Bronchial epithelial cell (primary cell): ENCODE results near the gene WNT6. TPM values are rescaled to one million over a fixed set of nuclear protein-coding genes. Genes with fewer than 3 reads are reported as not detected.

ENCODE experiments used
- DNase-seq: peaks from one replicate; pipeline ENCODE4 v3.0.0-alpha.2; 2010; ENCODE audit warnings: low read depth
- FAIRE-seq: peaks from 2 replicates; lab custom pipeline; 2011; peaks lifted over from hg19 to GRCh38; lab: Jason Lieb, UNC
- H3K27me3 ChIP-seq: 2 replicates; pipeline ENCODE4 v1.5.1; 2011; ENCODE audit warnings: low read length; ENCODE audit not compliant: control insufficient read depth, insufficient read depth
- H3K36me3 ChIP-seq: 2 replicates; pipeline ENCODE4 v1.5.1; 2011; ENCODE audit warnings: low read length; ENCODE audit not compliant: control insufficient read depth, insufficient read depth
- H3K4me3 ChIP-seq: 2 replicates; pipeline ENCODE4 v1.5.1; 2011; ENCODE audit warnings: mild to moderate bottlenecking, low read depth, low read length, control low read depth
- total RNA-seq: library from RNA; depleted of rRNA; stranded (reverse); fragments of >200 nt; gene quantifications from 2 replicates; pipeline ENCODE4 v1.2.1, GENCODE V29; 2014
- TF ChIP-seq, protein P1 (sequence below): IDR thresholded peaks from 2 replicates; pipeline ENCODE4 v1.5.1; 2011; ENCODE audit warnings: mild to moderate bottlenecking, moderate library complexity, low read length, control low read depth, inconsistent platforms; ENCODE audit not compliant: insufficient read depth, severe bottlenecking

WNT6 gene
- total RNA-seq, 1 donor from 2014 or later, result not detected

DNA sequence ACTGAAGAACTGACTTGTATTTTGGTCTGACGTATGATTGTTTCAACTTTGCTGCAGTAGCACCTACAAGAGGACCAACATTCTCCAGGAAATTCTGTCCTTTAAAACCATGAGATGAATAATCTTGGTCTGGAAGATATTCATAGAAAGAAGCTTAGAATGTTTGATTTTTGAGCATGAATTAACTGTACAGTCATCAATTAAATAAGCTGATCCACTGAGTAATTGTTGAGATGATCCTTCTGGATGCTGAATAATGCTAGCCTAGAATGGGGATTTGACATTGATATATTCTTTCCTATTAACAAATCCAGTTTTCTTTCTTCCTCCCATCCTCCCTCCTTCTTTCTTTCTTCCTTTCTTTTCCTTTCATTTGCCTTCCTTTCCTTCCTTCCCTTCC is 60.9 kb downstream of the WNT6 start:
- no peak for FAIRE-seq
- TF ChIP-seq, protein P1, sequence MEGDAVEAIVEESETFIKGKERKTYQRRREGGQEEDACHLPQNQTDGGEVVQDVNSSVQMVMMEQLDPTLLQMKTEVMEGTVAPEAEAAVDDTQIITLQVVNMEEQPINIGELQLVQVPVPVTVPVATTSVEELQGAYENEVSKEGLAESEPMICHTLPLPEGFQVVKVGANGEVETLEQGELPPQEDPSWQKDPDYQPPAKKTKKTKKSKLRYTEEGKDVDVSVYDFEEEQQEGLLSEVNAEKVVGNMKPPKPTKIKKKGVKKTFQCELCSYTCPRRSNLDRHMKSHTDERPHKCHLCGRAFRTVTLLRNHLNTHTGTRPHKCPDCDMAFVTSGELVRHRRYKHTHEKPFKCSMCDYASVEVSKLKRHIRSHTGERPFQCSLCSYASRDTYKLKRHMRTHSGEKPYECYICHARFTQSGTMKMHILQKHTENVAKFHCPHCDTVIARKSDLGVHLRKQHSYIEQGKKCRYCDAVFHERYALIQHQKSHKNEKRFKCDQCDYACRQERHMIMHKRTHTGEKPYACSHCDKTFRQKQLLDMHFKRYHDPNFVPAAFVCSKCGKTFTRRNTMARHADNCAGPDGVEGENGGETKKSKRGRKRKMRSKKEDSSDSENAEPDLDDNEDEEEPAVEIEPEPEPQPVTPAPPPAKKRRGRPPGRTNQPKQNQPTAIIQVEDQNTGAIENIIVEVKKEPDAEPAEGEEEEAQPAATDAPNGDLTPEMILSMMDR, result no peak
- Histone ChIP-seq H3K4me3 (no peak overlapping the region), H3K36me3 (no peaks in the 10 kb centered on the region), H3K27me3 (peaks cover 2% of the 10 kb centered on the region)
- DNase-seq, result no peak

Other genes starting within 250 kb of the WNT6 start
- 4.2 and 4.7 TPM in 2 replicates for gene ZNF142, start 200.2 kb upstream of the WNT6 start, total RNA-seq
- gene BCS1L, start 200.1 kb upstream of the WNT6 start, total RNA-seq, result 47.6 and 61.3 TPM in 2 replicates
- gene RNF25, start 187.8 kb upstream of the WNT6 start, total RNA-seq, result 32.1 and 51.2 TPM in 2 replicates
- 5.8 and 8.6 TPM in 2 replicates for gene STK36, start 187.7 kb upstream of the WNT6 start, total RNA-seq
- gene TTLL4, start 149.0 kb upstream of the WNT6 start, total RNA-seq, result 5.5 and 6.8 TPM in 2 replicates
- 0.13 and 0.26 TPM in 2 replicates for gene CYP27A1, start 77.7 kb upstream of the WNT6 start, total RNA-seq
- not detected in 2 replicates for gene PRKAG3, start 28.0 kb upstream of the WNT6 start, total RNA-seq
- gene WNT10A, start 21.0 kb downstream of the WNT6 start, total RNA-seq, result 2.3 and 2.4 TPM in 2 replicates
- gene CDK5R2, start 99.9 kb downstream of the WNT6 start, total RNA-seq, result not detected in 2 replicates
- gene FEV, start 125.4 kb downstream of the WNT6 start, total RNA-seq, result not detected in 2 replicates
- gene CRYBA2, start 133.6 kb downstream of the WNT6 start, total RNA-seq, result not detected in 2 replicates
- gene CFAP65, start 181.7 kb downstream of the WNT6 start, total RNA-seq, result not detected in 2 replicates
- not detected in 2 replicates for gene IHH, start 201.1 kb downstream of the WNT6 start, total RNA-seq